GM23338 (cell line): ENCODE results near the gene GPR176.

Experiments used
- CREB1 ChIP-seq: fragments of 250-450 bp; sonication (Bioruptor Pico); IDR thresholded peaks from 2 replicates; pipeline ENCODE4 v1.5.0; 2020; ENCODE audit warnings: low read depth, mild to moderate bottlenecking, moderate library complexity
- CTCF ChIP-seq, 2 experiments: fragments of 200-600 bp in 1 of 2; sonication (generic) in 1 of 2; conservative IDR thresholded peaks; 2 replicates each; pipeline versions ENCODE4 v1.5.1 to v1.6.1; 2016 to 2017; ENCODE audit warnings: antibody characterized with exemption in 2 of 2, low read depth in 2 of 2, mild to moderate bottlenecking in 2 of 2, moderate library complexity in 1 of 2
- EZH2 ChIP-seq: fragments of 200-600 bp; sonication (generic); IDR thresholded peaks from one replicate; pipeline ENCODE4 v1.8.0; 2017; ENCODE audit warnings: antibody characterized with exemption, mild to moderate bottlenecking, low read depth; ENCODE audit not compliant: unreplicated experiment
- REST ChIP-seq: IDR thresholded peaks from one replicate; pipeline ENCODE4 v1.6.1; 2018; ENCODE audit warnings: antibody characterized with exemption; ENCODE audit not compliant: unreplicated experiment

- no peak for TF ChIP-seq EZH2
- TF ChIP-seq CREB1 = no peak
- no peak for TF ChIP-seq CTCF (conservative IDR thresholded peaks at IDR 0.05; ENCODE audit: low read depth in 2 of 2)
- no peak for TF ChIP-seq REST
Measured at GRCh38 chr15:39781967-39782302, 138.1 kb downstream of the GPR176 start.
